ENCODE results near the gene SUGP2.
A peak's percentile ranks its signal among the peaks of the same experiment; 100 is the strongest.

Gene SUGP2

GRCh38 chr19:19033426-19034203 lies at the start of gene SUGP2, which contains the start of gene ARMC6:
TSS of gene SUGP2 (minus strand) at chr19:19033517. CDS start at chr19:19031071, 2,446 bp downstream.
TSS of gene ARMC6 (plus strand) at chr19:19033603. CDS start at chr19:19034210, 607 bp downstream.
- DNase-seq, result peak; percentile 58

GRCh38 chr19:19081642-19082151 lies 48.4 kb upstream of the SUGP2 start:
- DNase-seq, result no peak

- DNase-seq, result no peak
Measured at GRCh38 chr19:19079571-19079970, 46.3 kb upstream of the SUGP2 start.

GRCh38 chr19:19078801-19079200 lies 45.5 kb upstream of the SUGP2 start:
- DNase-seq, result no peak

- DNase-seq, result peak; percentile 87
Measured at GRCh38 chr19:19077103-19077502, 43.8 kb upstream of the SUGP2 start.

- no peak for DNase-seq
Measured at GRCh38 chr19:19076476-19076875, 43.2 kb upstream of the SUGP2 start.

GRCh38 chr19:19075126-19075525 lies 41.8 kb upstream of the SUGP2 start:
- no peak for DNase-seq

GRCh38 chr19:19074196-19074882 lies 41.0 kb upstream of the SUGP2 start:
- DNase-seq, result no peak

- DNase-seq, result no peak
Measured at GRCh38 chr19:19071897-19072296, 38.6 kb upstream of the SUGP2 start.

GRCh38 chr19:19068659-19069654 lies 35.6 kb upstream of the SUGP2 start:
- DNase-seq, result no peak

GRCh38 chr19:19067276-19068072 lies 34.2 kb upstream of the SUGP2 start:
- DNase-seq, result no peak

- no peak for DNase-seq
Measured at GRCh38 chr19:19064811-19065745, 31.8 kb upstream of the SUGP2 start.

- DNase-seq, result no peak
Measured at GRCh38 chr19:19064098-19064722, 30.9 kb upstream of the SUGP2 start.

- DNase-seq, result peak; percentile 95
Measured at GRCh38 chr19:19063183-19064097, 30.1 kb upstream of the SUGP2 start, which contains the start of gene SLC25A42. TSS of gene SLC25A42 (plus strand) at chr19:19063994. CDS start at chr19:19096125, 32,131 bp downstream.

- DNase-seq, result peak; percentile 37
Measured at GRCh38 chr19:19062454-19063182, 29.3 kb upstream of the SUGP2 start.

- DNase-seq, result no peak
Measured at GRCh38 chr19:19061506-19061905, 28.2 kb upstream of the SUGP2 start.

GRCh38 chr19:19059837-19060611 lies 26.7 kb upstream of the SUGP2 start:
- DNase-seq, result no peak
